Tibial nerve (tissue), 4 donors: ENCODE results near the gene KIT. TPM values are rescaled to one million over a fixed set of nuclear protein-coding genes. Genes with fewer than 3 reads are reported as not detected.

Experiments used
- DNase-seq, 2 donors: peaks; one replicate each; pipeline ENCODE4 v3.0.0-alpha.2; 2019; ENCODE audit warnings: low spot score in 2 of 2
- H3K27ac ChIP-seq, 4 donors: fragments of 200-600 bp; sonication (generic) in 3 of 4; one replicate each; pipeline ENCODE4 v1.5.1; 2017 to 2019; ENCODE audit warnings: mild to moderate bottlenecking in 1 of 4
- H3K27me3 ChIP-seq, 2 donors: fragments of 200-600 bp; sonication (generic) in 1 of 2; one replicate each; pipeline versions ENCODE4 v1.5.1 to v1.6.0; 2017 to 2019
- H3K36me3 ChIP-seq, 3 donors: fragments of 200-600 bp; sonication (generic); one replicate each; pipeline ENCODE4 v1.5.1; 2018 to 2019
- H3K4me1 ChIP-seq, 4 donors: fragments of 200-600 bp; sonication (generic) in 3 of 4; one replicate each; pipeline ENCODE4 v1.5.1; 2017 to 2019
- H3K4me3 ChIP-seq, 4 donors: fragments of 200-600 bp; sonication (generic) in 3 of 4; one replicate each; pipeline ENCODE4 v1.5.1; 2017 to 2019; ENCODE audit warnings: mild to moderate bottlenecking in 1 of 4, moderate library complexity in 1 of 4
- H3K9me3 ChIP-seq, 4 donors: fragments of 200-600 bp; sonication (generic) in 3 of 4; one replicate each; pipeline ENCODE4 v1.5.1; 2017 to 2019
- CTCF ChIP-seq, 5 experiments: fragments of 200-600 bp in 3 of 5; fragments of 450-650 bp in 2 of 5; sonication (generic) in 3 of 5; IDR thresholded peaks; one replicate each; pipeline ENCODE4 v1.5.1; 2016 to 2019; ENCODE audit warnings: antibody characterized with exemption in 5 of 5, mild to moderate bottlenecking in 3 of 5, moderate library complexity in 2 of 5
- EP300 ChIP-seq, 2 donors: sonication (generic); formaldehyde crosslinking; IDR thresholded peaks; one replicate each; pipeline ENCODE4 v1.6.1; 2017; ENCODE audit warnings: antibody characterized with exemption in 2 of 2, mild to moderate bottlenecking in 1 of 2
- POLR2A ChIP-seq, 2 donors: fragments of 450-650 bp; IDR thresholded peaks; one replicate each; pipeline ENCODE4 v1.6.1; 2017; ENCODE audit warnings: antibody characterized with exemption in 2 of 2, mild to moderate bottlenecking in 2 of 2, moderate library complexity in 2 of 2
- WGBS, 2 donors: methylation state at CpG; one replicate each; pipeline ENCODE4 v1.1.5; 2018; 5-methylcytosine and 5-hydroxymethylcytosine counted together
- total RNA-seq, 4 donors: library from RNA; depleted of rRNA; stranded (reverse); fragments of >200 nt; gene quantifications; one replicate each; pipeline ENCODE4 v1.1.0, GENCODE V29; 2016

KIT gene
- total RNA-seq, 4 donors from 2014 or later = 1.5 to 18.6 (median 8.4) TPM

GRCh38 chr4:54781756-54782155, 124.0 kb downstream of the KIT start:
- peak in 1 of 2 donors; percentile 17 for DNase-seq
- H3K9me3 ChIP-seq = no peaks in the 10 kb centered on the region
- 28 to 30% methylated on average over 4 of the region's 4 CpGs for WGBS, 2 donors
- no peaks in the 10 kb centered on the region for H3K27me3 ChIP-seq
- H3K4me3 ChIP-seq = no peak overlapping the region
- peaks cover 0 to 36% (median 5%) of the 10 kb centered on the region in 4 donors for H3K4me1 ChIP-seq
- H3K36me3 ChIP-seq = no peaks in the 10 kb centered on the region
- no peak overlapping the region for H3K27ac ChIP-seq
- TF ChIP-seq EP300 (IDR thresholded peaks at IDR 0.05) = peak in 1 of 2 donors; percentile 16
- TF ChIP-seq CTCF (IDR thresholded peaks at IDR 0.05) = no peak

- Histone ChIP-seq H3K27ac (peak overlapping the region in 3 of 4 donors; percentile 20 to 70 (median 40)), H3K4me1 (peaks cover 0 to 36% (median 5%) of the 10 kb centered on the region in 4 donors), H3K36me3 (no peaks in the 10 kb centered on the region), H3K27me3 (no peaks in the 10 kb centered on the region), H3K9me3 (no peaks in the 10 kb centered on the region), H3K4me3 (no peak overlapping the region)
- no peak for TF ChIP-seq CTCF (IDR thresholded peaks at IDR 0.05)
- TF ChIP-seq EP300 (IDR thresholded peaks at IDR 0.05) = no peak
- no peak for TF ChIP-seq POLR2A (IDR thresholded peaks at IDR 0.05)
- DNase-seq = no peak
- 79 to 85% methylated on average over 7 of the region's 7 CpGs for WGBS, 2 donors
Measured at GRCh38 chr4:54783402-54784110, 125.8 kb downstream of the KIT start.

DNA sequence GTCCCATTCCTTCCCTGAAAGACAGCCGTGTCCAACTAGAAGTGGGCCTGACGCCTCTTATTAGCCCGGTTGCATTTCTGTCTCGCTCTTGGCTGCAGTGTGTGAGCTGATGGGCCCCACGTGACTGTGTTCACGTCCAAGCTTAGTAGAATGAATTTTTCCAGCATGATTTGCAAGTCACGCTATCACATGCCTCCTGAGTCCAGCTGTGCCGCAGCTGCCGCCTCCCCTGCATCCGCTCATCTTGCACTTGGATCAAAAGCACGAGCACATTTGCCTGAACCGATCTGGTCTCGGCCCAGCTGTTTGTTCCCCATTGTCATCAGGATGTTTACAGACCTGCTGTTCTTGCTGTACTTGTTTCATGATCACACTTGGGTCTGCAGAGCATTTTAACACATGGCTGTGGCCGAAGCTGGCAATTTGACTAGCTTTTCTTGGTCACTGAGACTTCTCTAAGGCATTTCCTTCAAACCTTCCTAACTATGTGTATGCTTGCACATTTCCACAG, 126.5 kb downstream of the KIT start:
- Histone ChIP-seq H3K27ac (peak overlapping the region in 3 of 4 donors; percentile 27 to 73 (median 62)), H3K4me3 (no peak overlapping the region)

More for the DNA sequence above, 126.5 kb downstream of the KIT start:
- Histone ChIP-seq H3K27me3 (no peaks in the 10 kb centered on the region), H3K36me3 (no peaks in the 10 kb centered on the region), H3K4me1 (peaks cover 0 to 36% (median 5%) of the 10 kb centered on the region in 4 donors), H3K9me3 (no peaks in the 10 kb centered on the region)
- TF ChIP-seq CTCF (IDR thresholded peaks at IDR 0.05) = no peak
- no peak for TF ChIP-seq POLR2A (IDR thresholded peaks at IDR 0.05)
- TF ChIP-seq EP300 (IDR thresholded peaks at IDR 0.05) = peak in 1 of 2 donors; percentile 85
- WGBS, 2 donors = 12 to 24% methylated on average over 14 of the region's 14 CpGs
- DNase-seq = peak; percentile 74 to 87
